Hindlimb muscle (tissue), 1 donor: Measurements from ENCODE around the gene ANKRD29. TPM values are rescaled to one million over a fixed set of nuclear protein-coding genes. Genes with fewer than 3 reads are reported as not detected.
"Not testable (repeated sequence)": the region's sequence is repeated elsewhere in the genome, so short reads cannot be mapped to it uniquely, and the experiment has no call there.

Experiments used
- DNase-seq: peaks from one replicate; pipeline ENCODE4 v3.0.0-alpha.2; 2013
- polyA plus RNA-seq: library from polyadenylated mRNA; unstranded; fragments of 120-200 nt; gene quantifications from one replicate; pipeline ENCODE4 v1.2.1, GENCODE V29; 2013; ENCODE audit not compliant: insufficient read length

The ANKRD29 gene
- polyA plus RNA-seq, 1 donor = 5.1 TPM

DNA sequence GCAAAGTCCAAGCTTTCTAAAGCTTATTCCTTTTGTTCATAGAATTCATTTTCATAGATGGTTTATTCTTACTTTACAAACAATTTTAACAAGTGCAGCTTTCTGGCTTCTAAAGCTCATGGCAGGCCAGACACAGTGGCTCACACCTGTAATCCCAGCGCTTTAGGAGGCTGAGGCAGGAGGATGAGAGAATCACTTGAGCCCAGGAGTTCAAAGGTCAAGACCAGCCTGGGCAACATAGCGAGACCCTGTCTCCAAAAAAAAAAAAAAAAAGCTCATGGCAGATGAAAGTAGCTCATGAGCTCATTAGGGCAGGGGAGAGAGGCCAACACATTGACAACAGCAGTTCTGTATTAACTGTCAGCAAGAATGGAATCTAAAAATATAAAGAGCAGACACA lies 48.3 kb downstream of the ANKRD29 start:
- DNase-seq = no peak

DNA sequence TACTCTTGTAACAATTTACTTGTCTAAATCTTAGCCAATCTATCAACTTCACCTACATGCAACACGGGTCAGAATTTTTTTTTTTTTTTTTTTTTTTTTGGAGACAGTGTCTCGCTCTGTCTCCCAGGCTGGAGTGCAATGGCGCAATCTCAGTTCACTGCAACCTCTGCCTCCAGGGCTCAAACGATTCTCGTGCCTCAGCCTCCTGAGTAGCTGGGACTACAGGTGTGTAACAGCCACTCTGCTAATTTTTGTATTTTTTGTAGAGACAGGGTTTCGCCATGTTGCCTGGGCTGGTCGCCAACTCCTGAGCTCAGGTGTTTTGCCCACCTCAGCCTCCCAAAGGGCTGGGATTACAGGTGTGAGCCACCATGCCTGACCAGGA lies 49.6 kb downstream of the ANKRD29 start:
- DNase-seq = not testable (repeated sequence)

DNA sequence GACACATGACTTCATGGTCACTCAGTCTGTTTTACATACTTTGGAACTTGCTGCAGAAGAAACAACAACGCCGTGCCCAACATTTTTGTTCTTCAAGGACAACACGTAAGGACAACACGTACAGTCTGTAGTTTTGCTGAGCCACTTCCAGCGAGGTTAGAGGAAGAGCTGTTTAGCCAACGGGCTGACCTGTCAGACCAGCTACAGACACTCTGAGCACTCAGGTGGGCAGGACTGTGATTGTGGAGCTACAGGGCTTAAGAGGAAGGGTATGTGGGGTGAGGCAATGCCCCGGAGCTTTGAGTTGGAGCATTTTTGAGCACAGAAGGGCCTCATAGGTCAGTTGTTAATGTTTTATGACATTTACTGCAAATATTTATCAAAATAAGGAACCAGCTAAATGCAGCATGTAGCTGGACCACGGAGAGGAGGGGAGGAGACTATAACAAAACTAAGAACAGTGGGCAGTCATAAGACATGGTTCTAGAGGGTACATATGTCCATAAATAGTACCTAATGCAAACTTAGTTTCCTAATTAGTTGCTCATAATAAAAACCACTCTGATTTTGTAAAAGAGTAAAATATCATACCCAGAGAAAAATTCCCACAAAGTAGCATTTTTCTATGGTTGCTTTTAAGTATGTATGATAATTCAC lies 50.1 kb downstream of the ANKRD29 start:
- DNase-seq = no peak

DNA sequence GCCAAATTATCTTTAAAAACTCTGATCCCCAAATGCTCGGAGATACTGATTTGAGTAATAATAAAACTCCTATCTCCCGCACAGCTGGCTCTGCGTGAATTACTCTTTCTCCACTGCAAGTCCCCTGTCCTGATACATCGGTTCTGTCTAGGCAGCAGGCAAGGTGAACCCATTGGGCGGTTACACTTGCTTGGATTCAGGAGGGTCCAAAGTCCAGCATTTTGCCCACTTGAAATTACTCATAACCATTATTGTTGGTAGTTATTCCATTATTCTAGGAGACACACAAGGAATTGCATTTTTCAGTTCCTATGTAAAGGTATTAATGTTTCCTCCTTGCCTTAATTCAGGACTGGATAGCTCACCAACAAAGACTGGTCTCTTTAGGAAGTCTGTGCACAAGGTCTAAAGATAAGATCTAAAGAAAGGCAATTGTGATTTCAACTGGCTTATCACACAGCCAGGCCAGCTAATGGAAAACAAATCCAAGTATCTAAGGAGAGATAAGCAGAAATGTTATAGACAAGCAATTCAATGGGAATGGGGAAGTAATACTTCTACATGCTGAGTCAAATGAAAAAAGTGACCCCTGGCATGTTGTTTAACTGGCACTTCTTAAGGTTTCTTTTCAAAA lies 53.2 kb downstream of the ANKRD29 start:
- no peak for DNase-seq

DNA sequence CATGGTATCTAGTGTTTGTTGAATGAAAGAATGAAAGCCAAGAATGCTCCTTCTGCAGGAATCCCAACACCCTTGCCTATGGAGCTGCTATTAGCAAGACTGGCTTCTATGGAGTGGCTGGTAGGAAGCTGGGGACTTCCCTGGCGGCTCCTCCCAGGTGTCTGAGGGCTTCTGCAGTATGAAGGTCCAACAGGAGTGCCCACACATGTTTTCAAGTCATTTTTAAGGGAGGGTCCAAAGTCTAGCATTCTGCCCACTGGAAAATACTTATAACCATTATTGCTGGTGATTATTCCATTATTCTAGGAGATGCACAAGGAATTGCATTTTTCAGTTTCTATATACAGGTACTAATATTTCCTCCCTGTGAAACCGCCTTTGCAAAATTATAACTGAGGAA lies 54.5 kb downstream of the ANKRD29 start:
- no peak for DNase-seq

DNA sequence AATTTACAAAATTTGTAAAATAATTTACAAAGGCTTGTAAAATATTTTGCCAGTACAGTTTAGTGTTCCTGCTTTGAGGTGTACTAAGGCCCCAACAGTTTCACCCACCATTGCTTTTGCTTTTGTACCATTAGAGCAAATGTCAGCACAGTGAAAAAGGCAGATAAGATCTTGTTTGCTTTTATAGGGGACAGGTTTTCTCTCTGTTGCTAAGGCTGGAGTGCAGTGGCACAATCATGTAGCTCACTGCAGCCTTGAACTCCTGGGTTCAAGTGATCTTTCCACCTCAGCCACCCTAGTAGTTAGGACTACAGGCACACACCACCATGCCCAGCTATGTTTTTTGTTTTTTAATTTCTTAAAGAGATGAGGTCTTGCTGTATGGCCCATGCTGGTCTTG lies 56.8 kb downstream of the ANKRD29 start:
- DNase-seq = no peak

DNA sequence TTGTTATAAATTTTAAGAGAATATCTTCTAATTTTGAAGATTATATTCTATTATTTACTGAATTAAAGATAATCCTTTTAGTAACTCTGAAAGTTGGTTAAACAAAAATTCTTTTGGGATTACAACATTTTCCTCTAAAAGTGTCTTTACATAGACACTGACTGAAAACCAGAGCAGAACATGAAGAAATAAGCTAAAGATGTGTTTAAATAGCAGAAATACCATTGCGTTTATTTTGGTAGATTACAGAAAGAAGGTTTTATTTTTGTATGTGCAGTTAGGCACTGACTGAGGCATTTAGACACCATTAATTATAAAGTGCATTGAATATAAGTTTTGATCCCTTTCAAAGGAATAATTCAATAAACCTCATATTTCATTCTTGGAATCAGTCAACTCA lies 62.9 kb downstream of the ANKRD29 start:
- no peak for DNase-seq

DNA sequence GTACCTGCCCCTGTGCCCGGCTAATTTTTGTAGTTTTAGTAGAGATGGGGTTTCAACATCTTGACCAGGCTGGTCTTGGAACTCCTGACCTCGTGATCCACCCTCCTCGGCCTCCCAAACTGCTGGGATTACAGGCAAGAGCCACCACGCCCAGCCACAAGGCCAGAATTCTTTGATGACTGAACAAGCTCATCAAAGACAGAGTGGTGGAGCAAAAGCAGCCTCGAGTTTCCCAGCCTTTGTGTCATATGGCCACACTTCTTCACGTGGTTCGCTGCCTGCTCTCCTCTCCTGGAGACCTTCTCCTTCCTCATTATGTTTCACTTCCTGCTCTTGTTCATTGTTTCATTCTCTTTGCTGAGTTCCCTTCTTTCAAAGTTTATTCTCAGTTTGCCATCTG lies 66.5 kb downstream of the ANKRD29 start:
- DNase-seq = no peak

DNA sequence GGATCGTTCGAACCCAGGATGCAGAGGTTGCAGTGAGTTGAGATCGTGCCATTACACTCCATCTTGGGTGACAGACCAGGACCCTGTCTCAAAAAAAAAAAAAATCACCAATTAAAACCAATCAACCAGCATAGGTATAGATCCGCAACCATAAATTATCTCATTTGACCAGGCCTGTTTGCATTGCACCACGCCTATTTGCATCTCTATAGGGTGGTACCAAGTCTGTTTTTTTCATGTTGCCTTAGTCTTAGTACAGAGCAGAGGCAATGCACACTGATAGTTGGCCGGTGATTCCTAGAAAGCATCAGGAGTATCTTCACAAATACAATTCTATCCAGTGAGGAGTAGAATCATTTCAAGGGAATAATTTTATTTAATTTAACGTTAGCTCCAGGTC lies 67.1 kb downstream of the ANKRD29 start:
- DNase-seq = no peak

DNA sequence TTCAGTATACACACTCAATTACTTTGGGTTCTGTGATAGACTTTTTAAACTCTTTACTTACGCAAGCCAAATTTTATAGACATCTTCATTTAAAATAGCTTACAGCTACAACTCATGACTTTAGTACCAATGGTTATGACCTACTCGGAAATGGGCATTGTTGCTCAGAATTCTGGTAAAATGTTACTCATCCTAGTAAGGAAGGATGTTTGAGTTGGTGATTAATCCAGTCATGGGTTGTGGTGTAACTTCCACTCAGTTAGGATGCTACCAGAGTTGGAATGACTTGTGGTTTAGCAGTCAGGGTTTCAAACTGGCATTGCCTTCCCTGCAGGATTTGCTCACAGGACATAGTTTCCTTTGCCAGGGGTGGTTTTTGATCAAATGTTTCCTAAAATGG lies 69.0 kb downstream of the ANKRD29 start:
- DNase-seq = no peak

DNA sequence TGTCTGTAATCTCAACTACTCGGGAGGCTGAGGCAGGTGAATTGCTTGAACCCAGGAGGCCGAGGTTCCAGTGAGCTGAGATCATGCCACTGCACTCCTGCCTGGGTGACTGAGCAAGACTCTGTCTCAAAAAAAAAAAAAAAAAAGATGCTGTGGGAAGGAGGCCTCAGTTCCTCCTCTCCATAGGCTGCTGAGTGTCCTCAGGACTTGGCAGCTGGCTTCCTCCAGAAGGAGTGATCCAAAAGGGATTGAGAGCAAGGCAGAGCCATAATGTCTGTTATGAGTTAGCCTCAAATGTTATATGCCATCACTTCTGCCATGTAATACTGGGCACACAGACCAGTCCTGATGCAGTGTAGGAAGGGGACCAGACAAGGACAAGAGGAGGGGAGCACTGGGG lies 69.8 kb downstream of the ANKRD29 start:
- DNase-seq = no peak

DNA sequence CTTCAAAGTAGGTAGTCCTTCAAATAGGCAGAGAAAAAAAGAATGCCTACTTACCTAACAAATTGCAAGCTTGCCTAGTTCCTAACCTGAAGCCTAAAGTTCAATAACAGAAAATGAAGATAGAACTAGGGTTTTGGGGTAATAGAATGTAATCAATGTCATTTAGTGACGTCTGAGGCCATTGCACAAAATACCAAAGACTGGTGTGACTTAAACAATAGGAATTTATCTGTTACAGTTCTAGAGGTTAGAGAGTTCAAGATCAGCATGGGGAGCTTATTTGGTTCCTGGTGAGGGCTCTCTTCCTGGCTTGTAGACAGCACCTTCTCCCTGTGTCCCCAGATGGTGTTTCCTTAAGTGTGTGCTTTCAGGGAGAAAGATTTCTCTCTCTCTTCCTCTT lies 71.7 kb downstream of the ANKRD29 start:
- no peak for DNase-seq

DNA sequence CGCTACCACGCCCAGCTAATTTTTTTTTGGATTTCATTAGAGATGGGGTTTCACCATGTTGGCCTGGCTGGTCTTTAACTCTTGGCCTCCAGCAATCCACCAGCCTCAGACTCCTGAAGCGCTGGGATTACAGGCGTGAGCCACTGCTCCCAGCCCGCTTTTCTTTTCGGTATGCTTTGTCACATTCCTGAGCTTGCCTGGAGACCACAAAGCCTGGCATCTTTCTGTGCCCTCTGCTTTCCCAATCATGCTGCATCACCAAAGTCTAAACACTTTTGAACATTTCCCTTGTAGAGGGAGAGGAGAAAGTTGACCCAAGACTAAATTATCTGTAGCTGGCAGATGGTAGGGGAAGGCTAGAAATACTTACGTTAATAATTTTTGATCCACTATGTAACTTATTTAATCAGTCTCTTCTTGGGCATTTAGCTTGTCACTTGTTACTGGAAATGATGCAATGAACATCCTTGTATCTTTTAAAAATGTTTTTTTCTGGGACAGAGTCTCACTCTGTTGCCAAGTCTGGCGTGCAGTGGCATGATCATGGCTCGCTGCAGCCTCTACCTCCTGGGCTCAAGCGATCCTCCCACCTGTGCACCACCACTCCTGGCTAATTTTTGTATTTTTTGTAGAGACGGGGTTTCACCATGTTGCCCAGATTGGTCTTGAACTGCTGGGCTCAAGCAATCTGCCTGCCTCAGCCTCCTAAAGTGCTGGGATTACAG lies 73.7 kb downstream of the ANKRD29 start:
- DNase-seq = no peak

DNA sequence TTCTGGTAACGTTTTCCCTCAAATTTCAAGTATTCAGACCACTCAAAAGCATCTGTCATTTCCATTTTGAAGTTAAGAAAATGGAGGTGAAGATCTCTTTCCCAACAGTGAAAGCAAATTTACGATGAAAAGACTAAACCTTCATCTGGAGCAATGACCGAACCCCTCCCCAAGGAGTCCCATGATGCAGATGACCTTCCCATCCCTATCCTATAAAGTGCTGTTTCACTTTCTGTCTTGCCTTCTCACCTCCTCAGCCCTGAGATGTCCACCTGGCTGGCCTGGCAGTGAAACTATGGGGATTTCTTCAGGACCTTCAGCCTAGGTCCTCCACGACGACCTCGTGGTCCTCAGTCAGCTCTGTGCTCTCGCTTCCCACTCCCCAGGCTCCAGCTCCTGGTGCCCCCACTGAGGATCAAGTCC lies 75.5 kb downstream of the ANKRD29 start:
- no peak for DNase-seq

DNA sequence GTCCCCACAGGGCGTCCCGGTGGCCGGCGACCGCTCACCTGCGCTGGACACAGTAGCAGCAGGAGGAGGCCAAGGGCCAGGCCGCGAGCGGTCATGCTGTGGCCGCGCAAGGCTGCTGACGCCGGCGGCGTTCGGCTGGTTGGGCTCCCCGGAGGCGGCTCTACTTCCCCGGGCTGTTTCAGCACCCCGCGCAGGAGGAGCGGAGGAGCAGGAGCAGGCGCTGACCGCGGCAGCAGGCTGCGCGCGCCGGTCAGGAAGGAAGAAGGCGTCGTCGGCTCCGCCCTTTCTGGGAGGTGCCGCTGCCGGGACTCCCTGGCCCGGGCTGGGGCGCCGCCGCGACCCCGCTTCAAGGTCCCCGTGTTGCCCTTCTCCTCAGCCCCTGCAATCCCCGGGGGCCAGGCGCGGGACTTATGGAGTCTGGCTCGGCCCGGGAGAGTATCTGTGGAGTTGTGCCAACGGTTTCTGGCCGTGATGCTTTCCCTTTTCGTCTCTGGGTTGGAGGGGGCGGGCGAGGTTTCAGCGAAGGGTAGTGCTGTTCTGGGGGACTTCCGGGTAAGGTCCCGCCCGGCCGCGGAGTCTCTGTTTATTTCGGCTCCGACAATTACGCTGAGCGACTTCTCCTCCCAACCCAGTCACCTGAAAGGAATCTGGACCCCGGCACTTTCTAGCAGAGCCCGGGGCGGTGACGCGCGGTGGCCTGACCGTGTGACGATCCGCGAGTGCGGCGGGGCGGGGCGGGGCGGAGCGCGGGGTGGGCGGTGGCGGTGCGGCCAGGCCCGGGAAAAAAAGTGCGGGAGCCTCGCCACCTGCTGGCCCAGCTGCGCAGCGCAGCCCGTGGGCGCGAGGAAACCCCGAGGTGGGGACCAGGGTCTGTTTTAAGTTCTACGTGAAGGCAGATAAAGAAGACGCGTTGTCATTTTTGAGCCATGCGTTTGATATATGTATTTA lies 76.2 kb downstream of the ANKRD29 start, which contains the start of gene NPC1:
Gene NPC1 (minus strand): TSS at position 258 of the 948 bp plus-strand sequence. CDS start 163 bp downstream, at position 95.
- DNase-seq = peak; percentile 97

DNA sequence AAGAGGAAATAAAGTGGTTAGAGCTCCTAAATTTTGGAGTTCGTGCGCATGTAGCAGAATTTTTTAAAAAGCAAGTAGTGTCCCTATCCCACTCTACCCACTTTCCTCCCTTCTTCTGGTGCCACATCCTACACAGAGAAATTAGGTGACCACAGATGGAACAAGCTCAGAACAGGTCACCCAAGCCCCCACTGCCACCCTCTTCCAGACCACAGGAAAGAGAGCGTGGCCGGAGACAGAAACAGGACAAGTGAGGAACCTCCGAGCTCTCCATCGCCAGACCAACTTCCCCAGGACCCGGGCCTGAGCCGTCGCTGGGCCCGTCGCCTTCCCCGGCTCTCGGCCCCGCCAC lies 76.8 kb downstream of the ANKRD29 start:
- DNase-seq = no peak

DNA sequence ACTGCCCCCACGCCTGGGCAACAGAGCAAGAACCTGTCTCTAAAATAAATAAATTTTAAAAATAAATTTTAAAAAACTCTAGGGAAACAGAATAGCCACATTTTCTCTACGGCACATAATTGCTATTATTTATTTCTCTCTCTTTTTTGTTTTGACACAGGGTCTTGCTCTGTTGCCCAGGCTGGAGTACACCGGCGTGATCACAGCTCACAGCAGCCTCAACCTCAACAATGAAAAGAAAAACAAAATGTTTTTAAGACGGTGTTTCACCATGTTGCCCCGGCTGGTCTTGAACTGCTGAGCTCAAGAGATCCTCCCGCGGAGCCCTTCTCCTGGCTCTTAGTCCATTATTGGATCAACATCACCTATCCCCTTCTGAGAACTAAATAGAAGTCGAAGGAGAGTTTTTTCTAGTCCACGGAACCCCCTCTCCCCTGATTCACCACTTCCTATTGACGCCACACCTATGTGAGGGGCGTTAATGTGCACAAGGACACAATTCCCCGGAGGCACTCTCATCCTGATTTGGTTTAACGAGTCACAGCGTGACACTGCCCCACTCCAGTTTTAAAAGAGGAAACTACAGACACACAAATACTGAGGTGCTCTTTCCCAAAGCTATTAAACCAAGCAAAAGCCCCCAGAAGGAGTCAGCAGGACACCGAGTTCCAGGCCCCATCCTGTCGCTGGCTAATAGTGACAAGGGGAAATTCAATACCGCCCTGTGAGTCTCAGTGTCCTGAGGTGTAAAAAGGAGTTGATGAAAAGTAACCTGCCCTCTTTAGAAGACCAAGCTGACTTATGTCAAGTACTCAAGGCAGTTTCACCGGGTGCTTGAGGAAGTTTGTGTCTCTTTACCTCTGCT lies 77.5 kb downstream of the ANKRD29 start:
- peak; percentile 14 for DNase-seq

DNA sequence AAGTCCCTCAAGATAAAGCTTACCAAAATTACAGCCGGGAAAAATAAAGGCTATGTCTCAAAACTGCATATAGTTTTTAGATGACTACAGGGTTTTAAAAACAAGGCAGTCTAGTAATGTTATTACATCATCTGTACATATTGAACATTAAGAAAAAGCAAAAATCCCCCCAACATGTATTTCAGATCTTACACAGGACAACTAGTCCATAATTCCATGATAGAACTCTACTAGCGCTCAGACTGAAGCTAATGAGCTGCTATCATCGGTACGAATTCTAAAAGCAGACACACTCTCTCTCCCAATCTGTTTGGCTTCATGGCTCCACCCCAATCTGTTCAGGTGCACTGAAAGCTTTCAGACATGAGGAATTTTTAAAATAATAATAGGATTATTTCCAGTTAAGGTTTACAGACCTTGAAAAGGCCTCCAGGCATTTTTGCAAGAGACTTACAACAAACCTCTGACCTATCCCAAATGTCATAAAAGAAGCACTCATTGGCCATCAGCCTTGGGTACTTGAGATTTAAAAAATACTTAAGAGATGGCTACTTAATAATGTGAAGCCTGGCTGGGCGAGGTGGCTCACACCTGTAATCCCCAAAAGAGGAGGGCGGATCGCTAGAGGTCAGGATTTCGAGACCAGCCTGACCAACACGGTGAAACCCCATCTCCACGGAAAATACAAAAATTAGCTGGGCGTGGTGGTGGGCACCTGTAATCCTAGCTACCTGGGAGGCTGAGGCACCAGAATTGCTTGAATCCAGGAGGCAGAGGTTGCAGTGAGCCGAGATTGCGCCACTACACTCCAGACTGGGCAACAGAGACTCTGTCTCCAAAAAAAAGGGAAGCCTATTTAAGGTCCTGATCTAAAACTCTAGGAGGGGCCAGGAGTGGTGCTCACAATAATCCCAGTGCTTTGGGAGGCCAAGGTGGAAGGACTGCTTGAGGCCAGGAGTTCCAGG lies 78.4 kb downstream of the ANKRD29 start:
- DNase-seq = no peak

DNA sequence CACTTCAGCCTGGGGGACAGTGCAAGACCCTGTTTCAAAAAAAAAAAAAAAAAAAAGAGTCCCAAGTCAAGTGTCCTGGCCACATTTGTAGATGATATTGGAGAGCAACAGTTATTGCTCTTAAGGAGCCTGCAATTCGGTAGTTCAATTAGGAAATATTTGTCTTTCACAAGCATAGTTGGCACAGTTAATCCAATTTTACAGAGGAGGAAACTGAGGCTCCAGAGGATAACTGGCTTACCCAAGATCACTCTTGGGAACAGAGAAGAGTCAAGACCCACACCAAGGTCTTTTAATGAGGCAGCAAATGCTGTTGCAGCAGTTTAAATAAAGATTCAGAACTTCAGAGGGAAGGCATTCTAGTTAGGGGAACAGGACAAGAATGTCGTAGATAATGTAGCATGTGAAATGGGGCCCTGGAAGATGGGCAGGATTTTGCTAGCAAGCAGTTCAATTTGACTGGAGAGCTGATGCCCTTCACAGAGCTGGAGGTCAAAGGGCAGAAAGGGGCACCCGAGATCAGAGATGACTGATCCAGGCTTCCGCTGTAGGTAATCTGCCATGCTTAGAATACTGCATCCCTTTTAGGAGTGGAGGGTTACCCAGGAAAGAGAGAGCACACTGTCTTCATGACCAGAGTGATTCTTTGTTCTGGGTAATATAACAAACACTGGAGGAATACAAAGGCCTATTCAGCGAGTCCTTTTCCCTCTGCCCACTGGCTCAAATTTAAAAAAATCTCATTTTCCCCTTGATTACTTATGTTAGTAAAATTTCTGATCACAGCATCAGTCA lies 79.4 kb downstream of the ANKRD29 start:
- no peak for DNase-seq
